BJ (cell line): Measurements from ENCODE around the gene FOXN1. TPM values are rescaled to one million over a fixed set of nuclear protein-coding genes. Genes with fewer than 3 reads are reported as not detected.

Source experiments
- CTCF ChIA-PET: fragments of 350-600 bp; formaldehyde crosslinking; extraction: SDS; loops from one replicate; lab custom pipeline; 2021; ENCODE audit warnings: antibody characterized with exemption, inconsistent platforms; lab: Yijun Ruan, JAX
- POLR2A ChIA-PET: fragments of 300-600 bp; sonication (Branson Sonifier 250); formaldehyde crosslinking; extraction: SDS; loops from one replicate; lab custom pipeline; 2021; ENCODE audit warnings: antibody characterized with exemption; lab: Charles Lee
- DNase-seq: peaks from one replicate; pipeline ENCODE4 v3.0.0-alpha.2; 2011; ENCODE audit warnings: low read depth
- H3K27me3 ChIP-seq: 2 replicates; pipeline ENCODE4 v1.6.0; 2011; ENCODE audit warnings: low read length; ENCODE audit not compliant: control insufficient read depth, insufficient read depth
- H3K36me3 ChIP-seq: 2 replicates; pipeline ENCODE4 v1.5.1; 2011; ENCODE audit warnings: low read length; ENCODE audit not compliant: control insufficient read depth, insufficient read depth
- H3K4me3 ChIP-seq: 2 replicates; pipeline ENCODE4 v1.5.1; 2011; ENCODE audit warnings: low read depth, mild to moderate bottlenecking, control low read depth, low read length
- CTCF ChIP-seq: IDR thresholded peaks from 2 replicates; pipeline ENCODE4 v1.5.1; 2011; ENCODE audit warnings: low read depth, mild to moderate bottlenecking, control low read depth, inconsistent platforms, low read length, moderate library complexity; ENCODE audit not compliant: insufficient read depth
- polyA plus RNA-seq: library from polyadenylated mRNA; depleted of rRNA; stranded (reverse); fragments of >200 nt; gene quantifications from 2 replicates; pipeline ENCODE4 v1.2.3, GENCODE V29; 2011

FOXN1 gene
- polyA plus RNA-seq, 1 experiment, result not detected

GRCh38 chr17:28507567-28508203 is 1.5 kb downstream of the FOXN1 start:
- no peak for TF ChIP-seq CTCF
- Histone ChIP-seq H3K27me3 (peaks cover 48% of the 10 kb centered on the region), H3K36me3 (no peaks in the 10 kb centered on the region), H3K4me3 (no peak overlapping the region)
- no peak for DNase-seq
- POLR2A ChIA-PET, result no interaction called here
- CTCF ChIA-PET, result interaction anchor here (0.7 to 6.5 kb wide), 2 partner anchors 13 to 30 kb away, joined by 4 to 48 read pairs; no protein-coding TSS in a partner anchor

- no peak for DNase-seq
- Histone ChIP-seq H3K4me3 (no peak overlapping the region), H3K36me3 (no peaks in the 10 kb centered on the region), H3K27me3 (peaks cover 50% of the 10 kb centered on the region)
- no peak for TF ChIP-seq CTCF
- POLR2A ChIA-PET, result no interaction called here
- CTCF ChIA-PET, result interaction anchor here (6.5 kb wide), 1 partner anchor 13 kb away, joined by 48 read pairs; no protein-coding TSS in a partner anchor
These were observed 2.1 kb downstream of the FOXN1 start for GRCh38 chr17:28508211-28508724.

- POLR2A ChIA-PET, result no interaction called here
- Histone ChIP-seq H3K4me3 (no peak overlapping the region), H3K27me3 (peaks cover 53% of the 10 kb centered on the region), H3K36me3 (no peaks in the 10 kb centered on the region)
- TF ChIP-seq CTCF, result no peak
- CTCF ChIA-PET, result no interaction called here
- no peak for DNase-seq
These were observed 3.6 kb downstream of the FOXN1 start for GRCh38 chr17:28509789-28510188.

GRCh38 chr17:28511858-28512461 is 5.8 kb downstream of the FOXN1 start:
- DNase-seq, result no peak
- no peaks in the 10 kb centered on the region for H3K36me3 ChIP-seq
- H3K4me3 ChIP-seq, result no peak overlapping the region
- CTCF ChIA-PET, result interaction anchor here (0.9 kb wide), 1 partner anchor 28 kb away, joined by 5 read pairs; no protein-coding TSS in a partner anchor
- TF ChIP-seq CTCF, result no peak
- POLR2A ChIA-PET, result no interaction called here
- peaks cover 40% of the 10 kb centered on the region for H3K27me3 ChIP-seq

GRCh38 chr17:28513476-28513875 is 7.3 kb downstream of the FOXN1 start:
- CTCF ChIA-PET, result no interaction called here

More at GRCh38 chr17:28513476-28513875, 7.3 kb downstream of the FOXN1 start:
- POLR2A ChIA-PET, result no interaction called here
- H3K36me3 ChIP-seq, result no peaks in the 10 kb centered on the region
- DNase-seq, result no peak
- no peak for TF ChIP-seq CTCF
- H3K27me3 ChIP-seq, result peaks cover 28% of the 10 kb centered on the region
- H3K4me3 ChIP-seq, result no peak overlapping the region
